ENCODE measurements around the gene SLC35F3.
A peak's percentile ranks its signal among the peaks of the same experiment; 100 is the strongest.

Gene SLC35F3

GRCh38 chr1:234371414-234371813, 466.9 kb downstream of the SLC35F3 start:
- no peak for DNase-seq (ENCODE audit: extremely low spot score, insufficient read length, low read depth)
- FAIRE-seq = no peak

DNA sequence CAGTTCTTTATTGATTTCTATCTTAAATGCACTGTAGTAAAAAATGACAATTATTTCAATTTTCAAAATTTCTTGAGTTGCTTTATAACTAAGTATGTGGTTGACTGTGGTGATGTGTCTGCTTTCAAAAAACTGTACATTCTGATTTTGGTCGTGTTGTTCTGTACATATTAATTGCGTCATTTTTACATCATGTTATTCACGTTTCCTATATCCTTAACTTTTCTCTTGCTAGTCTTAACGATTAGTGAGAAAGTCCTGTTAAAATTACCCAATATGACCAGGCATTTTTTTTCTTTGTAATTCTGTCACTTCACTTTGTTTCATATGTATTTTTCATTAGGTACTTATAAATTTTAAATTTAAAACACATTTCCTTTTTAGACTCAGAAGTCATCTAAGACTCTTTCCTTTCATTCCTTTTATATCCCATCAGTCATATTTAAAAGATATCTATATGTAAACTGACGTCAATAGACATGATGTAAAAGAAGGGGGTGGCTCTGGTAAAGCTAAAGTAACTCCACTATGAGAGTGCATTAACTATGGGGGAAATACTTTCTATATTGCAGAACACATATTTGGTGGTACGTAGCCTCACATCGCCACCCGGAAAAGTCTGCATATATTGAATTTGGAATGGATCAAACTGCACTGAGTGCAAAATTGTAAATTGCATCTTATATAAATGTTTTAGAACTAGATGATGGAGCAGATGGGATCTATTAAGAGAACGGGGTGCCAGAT, 467.7 kb downstream of the SLC35F3 start:
- DNase-seq (ENCODE audit: extremely low spot score, insufficient read length, low read depth) (no peak), FAIRE-seq (no peak)

GRCh38 chr1:234373064-234373958, 468.8 kb downstream of the SLC35F3 start, which contains the start of gene COA6:
COA6 (plus strand) TSS chr1:234373456; CDS start chr1:234373467, 11 bp downstream.
- FAIRE-seq (peak; percentile 97), DNase-seq (ENCODE audit: extremely low spot score, insufficient read length, low read depth) (peak; percentile 84)

DNA sequence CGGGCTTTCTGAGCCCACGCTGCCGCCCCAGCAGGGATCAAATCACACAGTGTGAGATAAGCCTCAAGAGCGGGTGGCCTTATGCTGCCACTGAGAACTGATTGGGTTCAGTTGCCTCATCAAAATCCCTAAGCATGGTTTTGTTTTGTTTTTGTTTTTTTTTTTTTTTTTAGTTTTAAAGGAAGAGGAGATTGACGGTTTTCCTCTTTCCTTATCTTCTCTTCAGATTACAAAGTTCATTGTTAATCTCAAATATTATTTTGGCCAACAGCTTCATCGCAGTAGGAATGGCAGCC, 469.4 kb downstream of the SLC35F3 start:
- DNase-seq (ENCODE audit: extremely low spot score, insufficient read length, low read depth) (no peak), FAIRE-seq (no peak)

All from GM18507 (cell line).